Measurements from ENCODE around the gene UST. TPM values are rescaled to one million over a fixed set of nuclear protein-coding genes. Genes with fewer than 3 reads are reported as not detected.

Gene UST
- total RNA-seq, 1 donor from 2014 or later = 5.2 TPM

DNA sequence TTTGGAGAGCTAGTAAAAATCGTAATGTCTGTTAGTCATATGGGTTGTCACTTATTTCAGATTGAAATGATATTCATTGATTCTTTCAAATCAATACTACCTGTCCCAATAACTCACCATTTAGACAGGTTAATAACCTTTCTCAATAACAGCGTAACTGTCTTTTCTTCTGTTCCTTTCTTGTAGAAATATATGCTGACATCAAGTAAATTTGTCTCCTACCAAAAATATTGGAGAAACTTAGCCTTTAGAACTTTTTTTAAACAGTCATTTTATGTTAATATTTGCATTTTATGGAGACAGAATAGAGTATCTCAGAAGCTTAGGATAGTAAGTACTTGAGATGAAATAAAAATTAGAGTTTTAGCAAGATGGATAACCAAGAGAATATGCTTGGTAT, 278.2 kb downstream of the UST start:
- DNase-seq (ENCODE audit: low read depth) = no peak
- TF ChIP-seq, protein P1, sequence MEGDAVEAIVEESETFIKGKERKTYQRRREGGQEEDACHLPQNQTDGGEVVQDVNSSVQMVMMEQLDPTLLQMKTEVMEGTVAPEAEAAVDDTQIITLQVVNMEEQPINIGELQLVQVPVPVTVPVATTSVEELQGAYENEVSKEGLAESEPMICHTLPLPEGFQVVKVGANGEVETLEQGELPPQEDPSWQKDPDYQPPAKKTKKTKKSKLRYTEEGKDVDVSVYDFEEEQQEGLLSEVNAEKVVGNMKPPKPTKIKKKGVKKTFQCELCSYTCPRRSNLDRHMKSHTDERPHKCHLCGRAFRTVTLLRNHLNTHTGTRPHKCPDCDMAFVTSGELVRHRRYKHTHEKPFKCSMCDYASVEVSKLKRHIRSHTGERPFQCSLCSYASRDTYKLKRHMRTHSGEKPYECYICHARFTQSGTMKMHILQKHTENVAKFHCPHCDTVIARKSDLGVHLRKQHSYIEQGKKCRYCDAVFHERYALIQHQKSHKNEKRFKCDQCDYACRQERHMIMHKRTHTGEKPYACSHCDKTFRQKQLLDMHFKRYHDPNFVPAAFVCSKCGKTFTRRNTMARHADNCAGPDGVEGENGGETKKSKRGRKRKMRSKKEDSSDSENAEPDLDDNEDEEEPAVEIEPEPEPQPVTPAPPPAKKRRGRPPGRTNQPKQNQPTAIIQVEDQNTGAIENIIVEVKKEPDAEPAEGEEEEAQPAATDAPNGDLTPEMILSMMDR (IDR thresholded peaks at IDR 0.05; ENCODE audit: insufficient read depth, low read length, poor library complexity, severe bottlenecking) = no peak
- Histone ChIP-seq H3K27me3 (ENCODE audit: control insufficient read depth, insufficient read depth, low read length) (no peaks in the 10 kb centered on the region), H3K36me3 (ENCODE audit: control insufficient read depth, insufficient read depth, low read length) (no peaks in the 10 kb centered on the region), H3K4me3 (ENCODE audit: low read depth, low read length) (no peak overlapping the region)

DNA sequence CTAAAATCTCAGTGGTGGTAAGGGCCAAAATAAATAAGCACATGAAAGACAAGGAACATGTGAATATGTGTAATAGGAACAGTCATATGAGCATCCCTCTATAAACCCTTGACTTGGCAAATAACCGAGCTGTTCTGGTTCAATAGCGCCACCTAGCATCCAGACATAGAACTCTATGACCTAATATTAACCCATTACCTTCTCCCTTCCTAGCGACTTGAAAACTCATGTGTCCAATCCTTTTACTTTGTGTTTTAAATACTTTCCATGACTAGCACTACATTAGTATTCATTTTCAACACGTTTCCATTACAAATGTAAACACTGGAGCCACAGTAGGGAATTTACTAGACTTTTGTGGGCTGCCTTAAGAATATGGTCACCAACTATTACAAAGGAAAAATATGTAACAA, 279.7 kb downstream of the UST start:
- TF ChIP-seq, protein P1 (IDR thresholded peaks at IDR 0.05; ENCODE audit: insufficient read depth, low read length, poor library complexity, severe bottlenecking) = peak; percentile 48
- H3K27me3 ChIP-seq (ENCODE audit: control insufficient read depth, insufficient read depth, low read length) = no peaks in the 10 kb centered on the region
- H3K36me3 ChIP-seq (ENCODE audit: control insufficient read depth, insufficient read depth, low read length) = no peaks in the 10 kb centered on the region
- no peak overlapping the region for H3K4me3 ChIP-seq (ENCODE audit: low read depth, low read length)
- no peak for DNase-seq (ENCODE audit: low read depth)

DNA sequence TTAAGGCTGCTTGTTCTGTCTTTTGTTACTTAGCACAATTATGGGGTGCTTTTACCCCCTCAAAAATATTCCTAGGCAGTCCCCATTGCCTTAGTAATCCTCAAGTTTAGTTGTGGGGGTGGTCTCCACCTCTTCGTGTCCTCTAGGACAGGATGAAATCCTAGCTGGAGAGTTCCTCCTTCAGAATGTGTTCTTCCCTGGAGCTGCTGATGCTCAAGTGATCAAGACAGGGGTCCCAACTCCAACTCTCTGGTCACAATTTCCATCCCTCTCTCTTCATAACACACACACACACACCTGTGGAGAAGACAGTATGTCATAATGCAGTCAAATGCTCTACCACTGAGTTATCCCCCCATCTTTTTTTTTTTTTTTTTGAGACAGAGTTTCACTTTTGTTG, 280.7 kb downstream of the UST start:
- TF ChIP-seq, protein P1 (IDR thresholded peaks at IDR 0.05; ENCODE audit: insufficient read depth, low read length, poor library complexity, severe bottlenecking) = no peak
- Histone ChIP-seq H3K36me3 (ENCODE audit: control insufficient read depth, insufficient read depth, low read length) (no peaks in the 10 kb centered on the region), H3K4me3 (ENCODE audit: low read depth, low read length) (no peak overlapping the region), H3K27me3 (ENCODE audit: control insufficient read depth, insufficient read depth, low read length) (no peaks in the 10 kb centered on the region)
- DNase-seq (ENCODE audit: low read depth) = no peak

DNA sequence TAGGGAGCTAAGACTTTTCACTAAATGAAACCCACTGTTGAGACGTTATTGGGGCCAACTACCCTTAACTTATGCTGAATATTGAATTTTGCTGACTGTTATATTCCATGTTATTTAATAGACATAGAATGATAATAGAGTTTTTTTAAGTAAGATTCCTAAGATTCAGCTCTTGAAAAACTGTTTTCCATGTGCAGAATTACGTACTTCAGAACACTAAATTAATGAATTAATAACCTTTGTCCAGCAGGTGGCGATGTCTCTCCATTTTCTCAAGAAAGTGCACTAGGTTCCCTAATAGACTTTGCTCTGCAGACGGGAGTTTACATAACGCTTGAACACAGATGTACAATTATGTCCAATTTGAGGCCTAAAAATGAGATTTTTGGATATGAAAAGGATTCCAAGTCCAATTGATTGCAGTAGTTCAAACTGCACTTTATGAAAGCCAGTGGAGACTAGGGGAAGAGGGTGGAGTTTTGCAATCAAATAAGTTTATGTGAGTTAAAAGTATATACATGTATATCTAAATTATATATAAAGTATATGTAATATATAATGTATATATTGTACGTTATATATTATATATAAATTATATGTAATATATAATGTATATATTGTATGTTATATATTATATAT, 282.1 kb downstream of the UST start:
- Histone ChIP-seq H3K36me3 (ENCODE audit: control insufficient read depth, insufficient read depth, low read length) (no peaks in the 10 kb centered on the region), H3K27me3 (ENCODE audit: control insufficient read depth, insufficient read depth, low read length) (no peaks in the 10 kb centered on the region), H3K4me3 (ENCODE audit: low read depth, low read length) (no peak overlapping the region)
- TF ChIP-seq, protein P1 (IDR thresholded peaks at IDR 0.05; ENCODE audit: insufficient read depth, low read length, poor library complexity, severe bottlenecking) = peak; percentile 46
- DNase-seq (ENCODE audit: low read depth) = peak; percentile 70

DNA sequence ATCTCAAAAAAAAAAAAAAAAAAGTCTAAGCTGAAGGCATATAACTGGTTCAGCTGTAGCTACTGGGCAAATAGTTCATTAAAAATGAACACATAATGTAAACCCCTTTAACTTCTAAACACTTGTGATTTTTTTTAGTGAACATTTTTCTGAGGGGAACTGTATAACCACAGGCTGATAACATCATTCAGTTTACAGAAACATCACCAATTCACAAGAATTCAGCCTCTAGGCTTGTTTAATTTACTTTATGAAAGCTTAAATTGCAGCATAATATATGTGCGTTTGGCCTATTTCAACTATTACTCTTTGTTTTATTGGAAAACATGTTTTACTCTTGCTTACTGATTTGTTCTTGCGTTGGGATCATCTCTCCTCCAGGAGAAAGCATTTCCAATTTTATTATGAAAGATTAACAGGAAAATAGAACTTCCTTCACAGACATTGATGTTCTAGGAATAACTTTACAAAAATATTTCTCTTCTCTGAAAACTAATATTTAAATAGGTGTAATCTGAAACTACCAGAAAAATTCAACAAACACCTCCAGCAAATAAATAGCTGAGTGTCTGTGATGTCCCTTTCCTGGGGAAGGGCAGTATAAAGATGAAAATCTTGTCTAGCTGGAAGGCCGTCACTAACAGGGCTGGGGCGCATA, 284.5 kb downstream of the UST start:
- Histone ChIP-seq H3K27me3 (ENCODE audit: control insufficient read depth, insufficient read depth, low read length) (no peaks in the 10 kb centered on the region), H3K4me3 (ENCODE audit: low read depth, low read length) (no peak overlapping the region)
- no peak for DNase-seq (ENCODE audit: low read depth)

More for the DNA sequence above, 284.5 kb downstream of the UST start:
- TF ChIP-seq, protein P1 (IDR thresholded peaks at IDR 0.05; ENCODE audit: insufficient read depth, low read length, poor library complexity, severe bottlenecking) = no peak
- no peaks in the 10 kb centered on the region for H3K36me3 ChIP-seq (ENCODE audit: control insufficient read depth, insufficient read depth, low read length)
